Thyroid gland (tissue), 4 donors: ENCODE data around the gene TMEM212.

Experiments used
- POLR2A ChIP-seq, 2 donors: fragments of 450-650 bp; IDR thresholded peaks; one replicate each; pipeline ENCODE4 v1.6.1; 2017; ENCODE audit warnings: antibody characterized with exemption in 2 of 2, mild to moderate bottlenecking in 2 of 2, moderate library complexity in 1 of 2
- TF ChIP-seq, protein P1 (sequence below), 6 experiments: fragments of 200-600 bp in 3 of 6; fragments of 450-650 bp in 3 of 6; sonication (generic) in 3 of 6; IDR thresholded peaks; one replicate each; pipeline ENCODE4 v1.5.1; 2016 to 2019; ENCODE audit warnings: antibody characterized with exemption in 6 of 6, mild to moderate bottlenecking in 2 of 6, inconsistent platforms in 1 of 6, moderate library complexity in 1 of 6

GRCh38 chr3:171801738-171802589, 41.2 kb upstream of the TMEM212 start:
- TF ChIP-seq, protein P1, sequence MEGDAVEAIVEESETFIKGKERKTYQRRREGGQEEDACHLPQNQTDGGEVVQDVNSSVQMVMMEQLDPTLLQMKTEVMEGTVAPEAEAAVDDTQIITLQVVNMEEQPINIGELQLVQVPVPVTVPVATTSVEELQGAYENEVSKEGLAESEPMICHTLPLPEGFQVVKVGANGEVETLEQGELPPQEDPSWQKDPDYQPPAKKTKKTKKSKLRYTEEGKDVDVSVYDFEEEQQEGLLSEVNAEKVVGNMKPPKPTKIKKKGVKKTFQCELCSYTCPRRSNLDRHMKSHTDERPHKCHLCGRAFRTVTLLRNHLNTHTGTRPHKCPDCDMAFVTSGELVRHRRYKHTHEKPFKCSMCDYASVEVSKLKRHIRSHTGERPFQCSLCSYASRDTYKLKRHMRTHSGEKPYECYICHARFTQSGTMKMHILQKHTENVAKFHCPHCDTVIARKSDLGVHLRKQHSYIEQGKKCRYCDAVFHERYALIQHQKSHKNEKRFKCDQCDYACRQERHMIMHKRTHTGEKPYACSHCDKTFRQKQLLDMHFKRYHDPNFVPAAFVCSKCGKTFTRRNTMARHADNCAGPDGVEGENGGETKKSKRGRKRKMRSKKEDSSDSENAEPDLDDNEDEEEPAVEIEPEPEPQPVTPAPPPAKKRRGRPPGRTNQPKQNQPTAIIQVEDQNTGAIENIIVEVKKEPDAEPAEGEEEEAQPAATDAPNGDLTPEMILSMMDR (IDR thresholded peaks at IDR 0.05), result no peak
- TF ChIP-seq POLR2A (IDR thresholded peaks at IDR 0.05), result no peak
